Activated CD4-positive, alpha-beta T cell treated with anti-CD3 and anti-CD28 coated beads for 4 hours (primary cell): ENCODE data around the gene VWCE.
"Not testable (repeated sequence)": the region's sequence is repeated elsewhere in the genome, so short reads cannot be mapped to it uniquely, and the experiment has no call there.

Source experiments
- DNase-seq, 2 donors: peaks; one replicate each; pipeline ENCODE4 v3.0.0-alpha.2; 2020

The VWCE gene

DNA sequence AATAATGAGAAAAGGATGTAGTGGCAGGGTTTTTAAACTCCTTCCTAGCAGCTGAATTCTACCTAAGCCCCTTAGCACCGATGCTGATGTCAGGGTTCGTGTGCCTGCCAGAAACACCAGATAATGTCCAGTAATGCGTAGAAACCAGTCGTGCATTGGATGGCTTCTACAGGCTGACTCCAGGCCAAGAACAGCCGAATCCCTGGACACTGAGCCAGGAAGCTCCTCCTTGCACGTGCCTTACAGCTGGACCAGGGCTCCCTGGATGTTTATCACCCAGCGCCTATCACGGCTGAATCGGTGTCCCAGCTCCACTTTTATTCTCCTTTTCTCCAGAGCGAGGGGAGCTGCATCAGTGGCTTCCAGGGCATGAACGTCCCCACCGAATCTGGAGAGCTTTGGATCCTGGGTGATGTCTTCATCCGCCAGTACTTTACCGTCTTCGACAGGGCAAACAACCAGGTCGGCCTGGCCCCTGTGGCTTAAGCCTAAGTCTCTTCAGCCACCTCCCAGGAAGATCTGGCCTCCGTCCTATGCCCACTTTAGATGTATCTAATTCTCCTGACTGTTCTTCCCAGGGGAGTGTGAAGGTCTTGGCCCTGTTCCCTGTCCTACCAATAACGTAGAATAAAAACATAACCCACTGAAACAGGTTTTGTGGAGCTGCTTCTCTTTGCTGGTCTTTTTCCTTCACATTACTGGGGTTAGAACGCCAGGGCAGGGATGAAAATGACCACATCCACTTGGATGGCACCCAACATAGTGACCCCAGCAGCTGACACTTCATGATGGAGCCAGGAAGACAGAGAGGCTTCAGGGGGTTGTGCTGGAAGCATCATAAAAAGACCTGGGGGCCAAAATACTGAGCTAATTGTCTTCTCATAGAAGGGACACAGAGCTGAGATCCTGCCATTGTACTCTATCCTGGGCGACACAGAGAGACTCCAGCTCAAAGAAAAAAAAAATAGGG, 44.0 kb downstream of the VWCE start:
- not testable (repeated sequence) for DNase-seq

DNA sequence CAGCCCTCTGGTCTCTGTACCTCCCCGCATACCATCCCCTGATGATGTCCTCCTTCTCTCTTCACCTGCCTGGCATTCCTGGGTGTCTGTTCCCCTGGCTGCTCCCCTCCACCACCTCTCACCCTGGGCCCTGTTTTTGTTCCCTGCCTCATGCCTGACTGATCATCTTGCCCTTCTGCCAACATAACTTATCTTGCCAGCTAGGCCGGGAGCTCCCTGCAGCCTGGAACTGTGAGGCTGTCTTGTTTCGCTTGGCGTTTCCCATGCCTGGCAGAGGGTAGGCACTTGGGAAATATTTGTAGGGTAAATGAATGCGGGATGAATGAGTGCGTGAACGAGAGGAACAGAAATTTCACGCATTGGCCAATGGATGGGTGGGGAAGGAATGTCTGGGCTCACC, 45.9 kb downstream of the VWCE start:
- not testable (repeated sequence) for DNase-seq

DNA sequence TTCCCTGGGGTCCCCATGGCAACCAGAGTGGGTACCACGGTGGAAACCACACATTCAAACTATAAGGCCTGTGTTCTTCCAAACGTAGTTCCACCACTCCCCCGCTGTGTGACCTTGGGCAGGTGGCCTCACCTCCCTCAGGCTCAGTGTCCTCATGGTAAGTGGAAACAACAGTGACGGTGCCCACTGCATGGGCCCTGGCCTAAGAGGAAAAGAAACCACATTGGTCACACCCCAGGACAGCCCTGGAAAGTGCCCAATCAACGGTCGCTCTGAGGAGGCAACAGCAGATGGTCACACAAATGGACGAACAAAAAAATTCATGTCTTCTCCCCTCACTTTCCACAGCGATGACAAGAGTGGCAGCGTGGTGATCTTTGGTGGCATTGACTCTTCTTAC, 47.0 kb downstream of the VWCE start:
- DNase-seq = not testable (repeated sequence)

DNA sequence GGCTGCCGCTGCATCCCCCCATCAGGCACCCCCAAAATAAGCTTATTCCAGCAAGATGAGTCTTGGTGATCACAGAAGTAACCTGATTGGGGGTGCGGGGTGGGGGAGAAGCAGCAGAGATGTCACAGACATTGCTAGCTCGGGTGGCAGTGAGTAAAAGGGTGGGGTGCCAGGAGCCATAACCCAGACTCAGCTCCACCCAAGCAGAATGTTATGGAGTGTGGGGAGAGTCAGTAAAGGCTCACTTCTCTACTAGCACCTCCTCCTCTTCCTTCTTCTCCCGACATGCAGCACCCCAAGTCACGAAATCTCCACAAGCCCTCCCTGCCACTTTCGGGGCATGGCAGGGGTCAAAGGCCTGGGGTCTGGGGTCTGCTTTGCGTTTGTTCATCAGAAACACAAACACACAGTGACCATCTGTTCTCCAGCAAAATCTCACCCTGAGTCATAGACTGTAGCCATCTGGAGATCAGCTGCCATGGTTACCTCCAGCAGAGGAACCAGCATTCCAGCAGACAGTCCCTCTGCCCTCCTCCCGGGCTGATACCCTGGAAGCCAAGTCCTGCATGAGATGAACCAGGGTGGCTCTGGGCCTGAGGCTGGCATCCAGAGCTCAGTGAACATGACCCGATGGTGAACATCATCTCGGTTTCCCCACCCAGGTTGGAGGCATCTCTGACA, 49.7 kb downstream of the VWCE start:
- DNase-seq = not testable (repeated sequence)

DNA sequence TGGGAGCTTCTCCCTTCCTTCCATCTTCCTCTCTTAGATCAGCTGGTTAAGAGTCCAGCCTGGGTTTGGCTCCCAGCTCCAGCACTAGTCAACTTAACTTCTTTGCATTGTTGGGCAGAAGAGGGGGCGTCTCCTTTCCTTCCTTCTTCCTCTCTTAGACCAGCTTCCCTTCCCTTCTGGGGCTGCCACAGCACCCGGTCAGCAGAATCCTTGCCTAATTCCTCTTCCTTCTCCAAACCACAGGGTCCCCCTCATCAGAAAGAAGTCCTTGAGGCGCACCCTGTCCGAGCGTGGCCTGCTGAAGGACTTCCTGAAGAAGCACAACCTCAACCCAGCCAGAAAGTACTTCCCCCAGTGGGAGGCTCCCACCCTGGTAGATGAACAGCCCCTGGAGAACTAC, 53.6 kb downstream of the VWCE start:
- not testable (repeated sequence) for DNase-seq

DNA sequence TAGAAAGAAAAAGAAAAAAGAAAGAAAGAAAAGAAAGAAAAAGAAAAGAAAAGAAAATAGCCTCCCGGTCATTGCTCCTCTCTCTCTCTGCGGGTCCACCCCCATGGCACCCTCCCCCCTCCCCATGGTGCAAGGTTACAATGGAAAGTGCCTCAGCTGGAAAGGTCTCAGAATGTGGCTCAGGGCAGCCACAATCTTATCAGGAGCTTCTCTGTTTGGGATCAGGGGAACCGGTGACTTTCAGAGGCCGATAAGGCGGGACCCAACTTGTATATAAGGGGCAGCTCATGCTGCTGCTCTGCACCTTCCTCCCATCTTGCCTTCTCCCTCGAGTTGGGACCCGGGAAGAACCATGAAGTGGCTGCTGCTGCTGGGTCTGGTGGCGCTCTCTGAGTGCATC, 54.2 kb downstream of the VWCE start, which contains the start of gene PGA5:
TSS of gene PGA5 (plus strand) at position 301 of the 400 bp plus-strand sequence. CDS start at position 353, 52 bp downstream.
- DNase-seq = not testable (repeated sequence)

DNA sequence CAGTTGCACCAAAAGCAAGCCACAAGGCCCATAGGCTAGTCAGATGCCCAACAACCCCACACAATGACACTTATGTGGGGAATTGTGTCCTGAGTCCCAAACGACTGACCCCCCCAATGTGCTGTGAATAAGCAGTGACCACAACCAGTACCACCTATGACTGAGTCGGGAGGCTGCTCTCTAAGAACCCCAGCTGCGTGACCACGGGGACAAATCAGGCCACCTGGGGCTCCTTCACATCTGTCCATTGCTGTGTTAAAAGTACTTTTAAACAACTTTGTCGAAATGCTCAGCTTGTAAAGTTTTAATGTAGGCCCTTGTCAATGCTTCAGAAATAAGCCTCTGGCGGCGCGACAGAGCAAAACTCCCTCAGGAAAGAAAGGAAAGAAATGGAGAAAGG, 54.8 kb downstream of the VWCE start:
- DNase-seq = not testable (repeated sequence)

DNA sequence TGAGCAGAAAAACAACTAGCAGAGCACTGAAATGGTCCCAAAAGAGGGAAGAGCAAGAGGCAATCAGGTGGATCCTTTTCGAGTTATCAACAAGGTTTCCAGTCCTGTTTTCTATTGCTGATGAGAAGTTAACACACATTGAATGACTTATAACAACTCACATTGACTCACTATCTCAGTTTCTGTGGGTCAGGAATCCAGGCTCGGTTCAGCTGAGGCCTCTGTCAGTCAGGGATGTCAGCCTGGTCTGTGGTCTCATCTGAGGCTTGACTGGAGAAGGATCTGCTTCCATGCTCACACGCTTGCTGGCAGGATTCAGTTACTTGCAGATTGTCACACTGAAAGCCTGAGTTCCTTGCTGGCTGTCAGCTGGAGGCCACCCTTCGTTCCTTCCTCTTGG, 58.0 kb downstream of the VWCE start:
- DNase-seq = not testable (repeated sequence)

DNA sequence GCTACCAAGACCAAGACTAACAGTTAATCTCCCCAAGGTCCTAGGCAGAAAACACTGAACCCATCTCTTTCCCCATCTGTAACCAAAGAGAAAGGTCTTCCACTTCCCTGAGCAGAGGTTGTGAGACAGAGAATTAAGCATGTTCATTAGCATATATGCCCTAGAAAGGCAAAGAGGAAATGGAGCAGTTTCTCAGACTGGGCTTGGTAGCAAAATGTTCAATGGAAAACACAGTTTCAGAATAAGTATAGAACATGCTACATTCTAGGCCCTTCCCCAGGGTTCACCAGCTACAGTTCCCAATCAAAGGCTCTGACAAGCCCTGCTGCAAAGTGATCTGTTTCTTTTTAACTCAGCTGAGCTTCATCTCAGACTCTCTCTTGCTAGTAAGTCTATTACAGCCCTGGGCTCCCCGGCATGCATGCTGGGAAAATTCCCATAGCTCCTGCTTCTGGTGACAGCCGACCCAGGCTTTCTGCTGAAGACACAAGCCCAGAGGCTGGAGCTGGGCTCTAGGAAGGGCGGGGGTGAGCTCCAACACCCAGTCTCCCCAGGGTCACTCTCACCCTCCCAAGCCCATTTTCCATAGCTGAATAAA, 62.5 kb downstream of the VWCE start:
- not testable (repeated sequence) for DNase-seq

DNA sequence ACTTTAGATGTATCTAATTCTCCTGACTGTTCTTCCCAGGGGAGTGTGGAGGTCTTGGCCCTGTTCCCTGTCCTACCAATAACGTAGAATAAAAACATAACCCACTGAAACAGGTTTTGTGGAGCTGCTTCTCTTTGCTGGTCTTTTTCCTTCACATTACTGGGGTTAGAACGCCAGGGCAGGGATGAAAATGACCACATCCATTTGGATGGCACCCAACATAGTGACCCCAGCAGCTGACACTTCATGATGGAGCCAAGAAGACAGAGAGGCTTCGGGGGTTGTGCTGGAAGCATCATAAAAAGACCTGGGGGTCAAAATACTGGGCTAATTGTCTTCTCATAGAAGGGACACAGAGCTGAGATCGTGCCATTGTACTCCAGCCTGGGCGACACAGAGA, 63.5 kb downstream of the VWCE start:
- DNase-seq = not testable (repeated sequence)

DNA sequence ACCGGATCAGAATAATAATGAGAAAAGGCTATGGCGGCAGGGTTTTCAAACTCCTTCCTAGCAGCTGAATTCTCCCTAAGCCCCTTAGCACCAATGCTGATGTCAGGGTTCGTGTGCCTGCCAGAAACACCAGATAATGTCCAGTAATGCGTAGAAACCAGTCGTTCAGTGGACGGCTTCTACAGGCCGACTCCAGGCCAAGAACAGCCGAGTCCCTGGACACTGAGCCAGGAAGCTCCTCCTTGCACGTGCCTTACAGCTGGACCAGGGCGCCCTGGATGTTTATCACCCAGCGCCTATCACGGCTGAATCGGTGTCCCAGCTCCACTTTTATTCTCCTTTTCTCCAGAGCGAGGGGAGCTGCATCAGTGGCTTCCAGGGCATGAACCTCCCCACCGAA, 64.1 kb downstream of the VWCE start:
- DNase-seq = not testable (repeated sequence)

DNA sequence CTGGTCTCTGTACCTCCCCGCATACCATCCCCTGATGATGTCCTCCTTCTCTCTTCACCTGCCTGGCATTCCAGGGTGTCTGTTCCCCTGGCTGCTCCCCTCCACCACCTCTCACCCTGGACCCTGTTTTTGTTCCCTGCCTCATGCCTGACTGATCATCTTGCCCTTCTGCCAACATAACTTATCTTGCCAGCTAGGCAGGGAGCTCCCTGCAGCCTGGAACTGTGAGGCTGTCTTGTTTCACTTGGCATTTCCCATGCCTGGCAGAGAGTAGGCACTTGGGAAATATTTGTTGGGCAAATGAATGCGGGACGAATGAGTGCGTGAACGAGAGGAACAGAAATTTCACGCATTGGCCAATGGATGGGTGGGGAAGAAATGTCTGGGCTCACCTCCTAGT, 65.7 kb downstream of the VWCE start:
- not testable (repeated sequence) for DNase-seq

DNA sequence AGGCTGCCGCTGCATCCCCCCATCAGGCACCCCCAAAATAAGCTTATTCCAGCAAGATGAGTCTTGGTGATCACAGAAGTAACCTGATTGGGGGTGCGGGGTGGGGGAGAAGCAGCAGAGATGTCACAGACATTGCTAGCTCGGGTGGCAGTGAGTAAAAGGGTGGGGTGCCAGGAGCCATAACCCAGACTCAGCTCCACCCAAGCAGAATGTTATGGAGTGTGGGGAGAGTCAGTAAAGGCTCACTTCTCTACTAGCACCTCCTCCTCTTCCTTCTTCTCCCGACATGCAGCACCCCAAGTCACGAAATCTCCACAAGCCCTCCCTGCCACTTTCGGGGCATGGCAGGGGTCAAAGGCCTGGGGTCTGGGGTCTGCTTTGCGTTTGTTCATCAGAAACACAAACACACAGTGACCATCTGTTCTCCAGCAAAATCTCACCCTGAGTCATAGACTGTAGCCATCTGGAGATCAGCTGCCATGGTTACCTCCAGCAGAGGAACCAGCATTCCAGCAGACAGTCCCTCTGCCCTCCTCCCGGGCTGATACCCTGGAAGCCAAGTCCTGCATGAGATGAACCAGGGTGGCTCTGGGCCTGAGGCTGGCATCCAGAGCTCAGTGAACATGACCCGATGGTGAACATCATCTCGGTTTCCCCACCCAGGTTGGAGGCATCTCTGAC, 68.5 kb downstream of the VWCE start:
- not testable (repeated sequence) for DNase-seq

DNA sequence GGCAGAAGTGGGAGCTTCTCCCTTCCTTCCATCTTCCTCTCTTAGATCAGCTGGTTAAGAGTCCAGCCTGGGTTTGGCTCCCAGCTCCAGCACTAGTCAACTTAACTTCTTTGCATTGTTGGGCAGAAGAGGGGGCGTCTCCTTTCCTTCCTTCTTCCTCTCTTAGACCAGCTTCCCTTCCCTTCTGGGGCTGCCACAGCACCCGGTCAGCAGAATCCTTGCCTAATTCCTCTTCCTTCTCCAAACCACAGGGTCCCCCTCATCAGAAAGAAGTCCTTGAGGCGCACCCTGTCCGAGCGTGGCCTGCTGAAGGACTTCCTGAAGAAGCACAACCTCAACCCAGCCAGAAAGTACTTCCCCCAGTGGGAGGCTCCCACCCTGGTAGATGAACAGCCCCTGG, 72.4 kb downstream of the VWCE start:
- not testable (repeated sequence) for DNase-seq

DNA sequence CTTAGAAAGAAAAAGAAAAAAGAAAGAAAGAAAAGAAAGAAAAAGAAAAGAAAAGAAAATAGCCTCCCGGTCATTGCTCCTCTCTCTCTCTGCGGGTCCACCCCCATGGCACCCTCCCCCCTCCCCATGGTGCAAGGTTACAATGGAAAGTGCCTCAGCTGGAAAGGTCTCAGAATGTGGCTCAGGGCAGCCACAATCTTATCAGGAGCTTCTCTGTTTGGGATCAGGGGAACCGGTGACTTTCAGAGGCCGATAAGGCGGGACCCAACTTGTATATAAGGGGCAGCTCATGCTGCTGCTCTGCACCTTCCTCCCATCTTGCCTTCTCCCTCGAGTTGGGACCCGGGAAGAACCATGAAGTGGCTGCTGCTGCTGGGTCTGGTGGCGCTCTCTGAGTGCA, 73.1 kb downstream of the VWCE start, which contains the start of gene PGA4:
TSS of gene PGA4 (plus strand) at position 301 of the 400 bp plus-strand sequence. CDS start at position 355, 54 bp downstream.
- DNase-seq = not testable (repeated sequence)

DNA sequence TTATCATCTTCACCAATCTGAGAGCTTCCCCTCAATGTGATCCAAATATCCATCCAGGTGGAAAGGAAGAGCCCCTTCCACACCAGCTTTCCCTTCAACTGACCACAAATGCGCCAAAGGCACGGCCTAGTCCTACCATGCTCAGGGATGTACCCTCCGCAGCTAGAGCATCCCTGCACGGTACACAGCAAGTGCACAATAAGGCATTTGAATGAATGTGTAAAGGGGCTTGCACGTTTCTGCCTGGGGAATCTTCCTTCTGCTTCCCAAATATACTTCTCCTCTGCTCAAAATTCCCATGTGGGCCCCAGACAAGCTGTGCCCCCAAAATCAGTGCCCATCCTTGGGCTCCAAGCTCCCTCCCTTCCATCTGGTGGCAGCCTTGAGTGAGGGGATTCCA, 76.1 kb downstream of the VWCE start:
- not testable (repeated sequence) for DNase-seq

DNA sequence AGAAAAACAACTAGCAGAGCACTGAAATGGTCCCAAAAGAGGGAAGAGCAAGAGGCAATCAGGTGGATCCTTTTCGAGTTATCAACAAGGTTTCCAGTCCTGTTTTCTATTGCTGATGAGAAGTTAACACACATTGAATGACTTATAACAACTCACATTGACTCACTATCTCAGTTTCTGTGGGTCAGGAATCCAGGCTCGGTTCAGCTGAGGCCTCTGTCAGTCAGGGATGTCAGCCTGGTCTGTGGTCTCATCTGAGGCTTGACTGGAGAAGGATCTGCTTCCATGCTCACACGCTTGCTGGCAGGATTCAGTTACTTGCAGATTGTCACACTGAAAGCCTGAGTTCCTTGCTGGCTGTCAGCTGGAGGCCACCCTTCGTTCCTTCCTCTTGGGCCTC, 76.8 kb downstream of the VWCE start:
- DNase-seq = not testable (repeated sequence)

DNA sequence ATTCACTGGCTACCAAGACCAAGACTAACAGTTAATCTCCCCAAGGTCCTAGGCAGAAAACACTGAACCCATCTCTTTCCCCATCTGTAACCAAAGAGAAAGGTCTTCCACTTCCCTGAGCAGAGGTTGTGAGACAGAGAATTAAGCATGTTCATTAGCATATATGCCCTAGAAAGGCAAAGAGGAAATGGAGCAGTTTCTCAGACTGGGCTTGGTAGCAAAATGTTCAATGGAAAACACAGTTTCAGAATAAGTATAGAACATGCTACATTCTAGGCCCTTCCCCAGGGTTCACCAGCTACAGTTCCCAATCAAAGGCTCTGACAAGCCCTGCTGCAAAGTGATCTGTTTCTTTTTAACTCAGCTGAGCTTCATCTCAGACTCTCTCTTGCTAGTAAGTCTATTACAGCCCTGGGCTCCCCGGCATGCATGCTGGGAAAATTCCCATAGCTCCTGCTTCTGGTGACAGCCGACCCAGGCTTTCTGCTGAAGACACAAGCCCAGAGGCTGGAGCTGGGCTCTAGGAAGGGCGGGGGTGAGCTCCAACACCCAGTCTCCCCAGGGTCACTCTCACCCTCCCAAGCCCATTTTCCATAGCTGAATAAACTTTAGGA, 81.3 kb downstream of the VWCE start:
- not testable (repeated sequence) for DNase-seq

DNA sequence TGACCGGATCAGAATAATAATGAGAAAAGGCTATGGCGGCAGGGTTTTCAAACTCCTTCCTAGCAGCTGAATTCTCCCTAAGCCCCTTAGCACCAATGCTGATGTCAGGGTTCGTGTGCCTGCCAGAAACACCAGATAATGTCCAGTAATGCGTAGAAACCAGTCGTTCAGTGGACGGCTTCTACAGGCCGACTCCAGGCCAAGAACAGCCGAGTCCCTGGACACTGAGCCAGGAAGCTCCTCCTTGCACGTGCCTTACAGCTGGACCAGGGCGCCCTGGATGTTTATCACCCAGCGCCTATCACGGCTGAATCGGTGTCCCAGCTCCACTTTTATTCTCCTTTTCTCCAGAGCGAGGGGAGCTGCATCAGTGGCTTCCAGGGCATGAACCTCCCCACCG, 82.9 kb downstream of the VWCE start:
- not testable (repeated sequence) for DNase-seq

DNA sequence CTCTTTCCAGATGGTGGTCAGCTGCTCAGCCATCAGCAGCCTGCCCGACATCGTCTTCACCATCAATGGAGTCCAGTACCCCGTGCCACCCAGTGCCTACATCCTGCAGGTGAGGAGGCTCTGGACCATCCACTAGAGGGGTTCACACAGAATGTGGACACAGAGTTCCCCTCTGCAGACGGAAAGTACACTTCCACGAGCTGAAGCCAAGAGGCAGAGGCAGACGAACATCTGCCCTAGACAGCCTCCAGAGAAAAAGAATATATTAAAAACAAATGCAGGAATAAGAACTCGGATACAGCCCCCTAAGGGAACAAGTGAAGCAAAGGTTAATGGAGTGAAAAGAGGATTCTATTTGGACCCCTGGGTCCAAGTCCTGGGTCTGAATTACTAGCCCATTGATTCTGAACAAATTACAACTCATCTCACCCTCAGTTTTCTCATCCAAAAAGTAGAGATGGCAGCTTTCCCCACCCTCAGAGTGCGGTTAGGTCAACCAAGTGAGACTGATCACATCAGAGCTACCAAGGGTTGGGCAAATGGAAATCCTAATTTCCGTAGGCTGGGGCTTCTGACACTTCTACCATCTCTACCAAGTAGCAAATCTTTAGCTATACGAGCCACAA, 83.7 kb downstream of the VWCE start:
- not testable (repeated sequence) for DNase-seq

DNA sequence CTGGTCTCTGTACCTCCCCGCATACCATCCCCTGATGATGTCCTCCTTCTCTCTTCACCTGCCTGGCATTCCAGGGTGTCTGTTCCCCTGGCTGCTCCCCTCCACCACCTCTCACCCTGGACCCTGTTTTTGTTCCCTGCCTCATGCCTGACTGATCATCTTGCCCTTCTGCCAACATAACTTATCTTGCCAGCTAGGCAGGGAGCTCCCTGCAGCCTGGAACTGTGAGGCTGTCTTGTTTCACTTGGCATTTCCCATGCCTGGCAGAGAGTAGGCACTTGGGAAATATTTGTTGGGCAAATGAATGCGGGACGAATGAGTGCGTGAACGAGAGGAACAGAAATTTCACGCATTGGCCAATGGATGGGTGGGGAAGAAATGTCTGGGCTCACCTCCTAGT, 84.5 kb downstream of the VWCE start:
- not testable (repeated sequence) for DNase-seq
